ENCODE results near the gene PRR5L. TPM values are rescaled to one million over a fixed set of nuclear protein-coding genes. Genes with fewer than 3 reads are reported as not detected.

The PRR5L gene
- total and polyA plus RNA-seq, 2 experiments from 2014 or later = 3.1 to 8.9 TPM

DNA sequence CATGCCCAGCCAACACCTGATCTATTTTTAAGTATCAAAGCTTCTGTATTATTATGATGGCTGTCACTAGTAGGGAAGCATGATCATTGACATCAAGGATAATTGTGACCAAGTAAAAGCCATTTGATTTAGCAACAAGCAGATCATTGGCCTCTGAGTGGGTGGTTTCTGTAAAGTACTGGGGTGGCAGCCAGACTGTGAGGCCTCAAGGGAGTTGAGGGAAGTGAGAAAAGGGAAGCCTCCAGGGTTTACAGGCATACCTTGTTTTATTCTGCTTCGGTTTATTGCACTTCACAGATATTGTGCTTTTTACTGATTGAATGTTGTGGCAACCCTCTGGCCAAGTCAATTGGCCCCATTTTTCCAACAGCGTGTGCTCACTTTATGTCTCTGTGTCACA lies 60.1 kb downstream of the PRR5L start (continued):
- TF ChIP-seq, protein P1, sequence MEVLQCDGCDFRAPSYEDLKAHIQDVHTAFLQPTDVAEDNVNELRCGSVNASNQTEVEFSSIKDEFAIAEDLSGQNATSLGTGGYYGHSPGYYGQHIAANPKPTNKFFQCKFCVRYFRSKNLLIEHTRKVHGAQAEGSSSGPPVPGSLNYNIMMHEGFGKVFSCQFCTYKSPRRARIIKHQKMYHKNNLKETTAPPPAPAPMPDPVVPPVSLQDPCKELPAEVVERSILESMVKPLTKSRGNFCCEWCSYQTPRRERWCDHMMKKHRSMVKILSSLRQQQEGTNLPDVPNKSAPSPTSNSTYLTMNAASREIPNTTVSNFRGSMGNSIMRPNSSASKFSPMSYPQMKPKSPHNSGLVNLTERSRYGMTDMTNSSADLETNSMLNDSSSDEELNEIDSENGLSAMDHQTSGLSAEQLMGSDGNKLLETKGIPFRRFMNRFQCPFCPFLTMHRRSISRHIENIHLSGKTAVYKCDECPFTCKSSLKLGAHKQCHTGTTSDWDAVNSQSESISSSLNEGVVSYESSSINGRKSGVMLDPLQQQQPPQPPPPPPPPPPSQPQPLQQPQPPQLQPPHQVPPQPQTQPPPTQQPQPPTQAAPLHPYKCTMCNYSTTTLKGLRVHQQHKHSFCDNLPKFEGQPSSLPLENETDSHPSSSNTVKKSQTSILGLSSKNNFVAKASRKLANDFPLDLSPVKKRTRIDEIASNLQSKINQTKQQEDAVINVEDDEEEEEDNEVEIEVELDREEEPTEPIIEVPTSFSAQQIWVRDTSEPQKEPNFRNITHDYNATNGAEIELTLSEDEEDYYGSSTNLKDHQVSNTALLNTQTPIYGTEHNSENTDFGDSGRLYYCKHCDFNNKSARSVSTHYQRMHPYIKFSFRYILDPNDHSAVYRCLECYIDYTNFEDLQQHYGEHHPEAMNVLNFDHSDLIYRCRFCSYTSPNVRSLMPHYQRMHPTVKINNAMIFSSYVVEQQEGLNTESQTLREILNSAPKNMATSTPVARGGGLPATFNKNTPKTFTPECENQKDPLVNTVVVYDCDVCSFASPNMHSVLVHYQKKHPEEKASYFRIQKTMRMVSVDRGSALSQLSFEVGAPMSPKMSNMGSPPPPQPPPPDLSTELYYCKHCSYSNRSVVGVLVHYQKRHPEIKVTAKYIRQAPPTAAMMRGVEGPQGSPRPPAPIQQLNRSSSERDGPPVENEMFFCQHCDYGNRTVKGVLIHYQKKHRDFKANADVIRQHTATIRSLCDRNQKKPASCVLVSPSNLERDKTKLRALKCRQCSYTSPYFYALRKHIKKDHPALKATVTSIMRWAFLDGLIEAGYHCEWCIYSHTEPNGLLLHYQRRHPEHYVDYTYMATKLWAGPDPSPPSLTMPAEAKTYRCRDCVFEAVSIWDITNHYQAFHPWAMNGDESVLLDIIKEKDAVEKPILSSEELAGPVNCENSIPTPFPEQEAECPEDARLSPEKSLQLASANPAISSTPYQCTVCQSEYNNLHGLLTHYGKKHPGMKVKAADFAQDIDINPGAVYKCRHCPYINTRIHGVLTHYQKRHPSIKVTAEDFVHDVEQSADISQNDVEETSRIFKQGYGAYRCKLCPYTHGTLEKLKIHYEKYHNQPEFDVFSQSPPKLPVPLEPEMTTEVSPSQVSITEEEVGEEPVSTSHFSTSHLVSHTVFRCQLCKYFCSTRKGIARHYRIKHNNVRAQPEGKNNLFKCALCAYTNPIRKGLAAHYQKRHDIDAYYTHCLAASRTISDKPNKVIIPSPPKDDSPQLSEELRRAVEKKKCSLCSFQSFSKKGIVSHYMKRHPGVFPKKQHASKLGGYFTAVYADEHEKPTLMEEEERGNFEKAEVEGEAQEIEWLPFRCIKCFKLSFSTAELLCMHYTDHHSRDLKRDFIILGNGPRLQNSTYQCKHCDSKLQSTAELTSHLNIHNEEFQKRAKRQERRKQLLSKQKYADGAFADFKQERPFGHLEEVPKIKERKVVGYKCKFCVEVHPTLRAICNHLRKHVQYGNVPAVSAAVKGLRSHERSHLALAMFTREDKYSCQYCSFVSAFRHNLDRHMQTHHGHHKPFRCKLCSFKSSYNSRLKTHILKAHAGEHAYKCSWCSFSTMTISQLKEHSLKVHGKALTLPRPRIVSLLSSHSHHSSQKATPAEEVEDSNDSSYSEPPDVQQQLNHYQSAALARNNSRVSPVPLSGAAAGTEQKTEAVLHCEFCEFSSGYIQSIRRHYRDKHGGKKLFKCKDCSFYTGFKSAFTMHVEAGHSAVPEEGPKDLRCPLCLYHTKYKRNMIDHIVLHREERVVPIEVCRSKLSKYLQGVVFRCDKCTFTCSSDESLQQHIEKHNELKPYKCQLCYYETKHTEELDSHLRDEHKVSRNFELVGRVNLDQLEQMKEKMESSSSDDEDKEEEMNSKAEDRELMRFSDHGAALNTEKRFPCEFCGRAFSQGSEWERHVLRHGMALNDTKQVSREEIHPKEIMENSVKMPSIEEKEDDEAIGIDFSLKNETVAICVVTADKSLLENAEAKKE (CRISPR knock-in tag; IDR thresholded peaks at IDR 0.05) = no peak
- TF ChIP-seq CREB1 (CRISPR knock-in tag; IDR thresholded peaks at IDR 0.05; ENCODE audit: low read depth) (no peak), POLR2AphosphoS5 (IDR thresholded peaks at IDR 0.05; ENCODE audit: low read depth) (no peak), NANOG (IDR thresholded peaks at IDR 0.05; ENCODE audit: borderline replicate concordance) (no peak), EZH2phosphoT487 (IDR thresholded peaks at IDR 0.05; ENCODE audit: unreplicated experiment) (no peak)
- TF ChIP-seq, protein P2, sequence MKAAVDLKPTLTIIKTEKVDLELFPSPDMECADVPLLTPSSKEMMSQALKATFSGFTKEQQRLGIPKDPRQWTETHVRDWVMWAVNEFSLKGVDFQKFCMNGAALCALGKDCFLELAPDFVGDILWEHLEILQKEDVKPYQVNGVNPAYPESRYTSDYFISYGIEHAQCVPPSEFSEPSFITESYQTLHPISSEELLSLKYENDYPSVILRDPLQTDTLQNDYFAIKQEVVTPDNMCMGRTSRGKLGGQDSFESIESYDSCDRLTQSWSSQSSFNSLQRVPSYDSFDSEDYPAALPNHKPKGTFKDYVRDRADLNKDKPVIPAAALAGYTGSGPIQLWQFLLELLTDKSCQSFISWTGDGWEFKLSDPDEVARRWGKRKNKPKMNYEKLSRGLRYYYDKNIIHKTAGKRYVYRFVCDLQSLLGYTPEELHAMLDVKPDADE (IDR thresholded peaks at IDR 0.05) = no peak

DNA sequence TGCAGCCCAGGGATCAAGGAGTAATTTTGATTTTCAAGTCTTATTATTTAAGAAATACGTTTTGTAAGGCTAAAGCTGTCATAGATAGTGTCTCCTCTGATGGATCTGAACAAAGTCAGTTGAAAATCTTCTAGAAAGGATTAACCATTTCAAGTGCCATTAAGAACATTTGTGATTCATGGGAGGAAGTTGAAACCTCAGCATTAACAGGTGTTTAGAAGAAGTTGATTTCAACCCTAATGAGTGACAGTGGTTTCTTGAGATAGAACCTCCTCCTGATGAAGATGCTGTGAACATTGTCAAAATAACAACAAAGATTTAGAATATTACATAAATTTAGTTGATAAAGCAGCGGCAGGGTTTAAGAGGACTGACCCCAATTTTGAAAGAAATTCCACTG lies 61.7 kb downstream of the PRR5L start:
- peaks cover 4% of the 10 kb centered on the region for H3K27me3 Mint-ChIP-seq (ENCODE audit: insufficient read depth, low read depth, poor library complexity)
- H3K4me3 Mint-ChIP-seq = no peak overlapping the region
- H3K27ac ChIP-seq (ENCODE audit: low read depth) = no peak overlapping the region
- H3F3A ChIP-seq (replicated peaks; ENCODE audit: low read depth) = no peaks in the 10 kb centered on the region
- no peaks in the 10 kb centered on the region for H3K36me3 ChIP-seq (ENCODE audit: insufficient read depth)
- no peaks in the 10 kb centered on the region for H4K20me1 ChIP-seq (replicated peaks; ENCODE audit: insufficient read depth)
- H3K4me2 ChIP-seq = no peak overlapping the region
- ATAC-seq = no peak
- H3K9me3 Mint-ChIP-seq = no peaks in the 10 kb centered on the region
- no peak for DNase-seq (ENCODE audit: low spot score)
- TF ChIP-seq, protein P3, sequence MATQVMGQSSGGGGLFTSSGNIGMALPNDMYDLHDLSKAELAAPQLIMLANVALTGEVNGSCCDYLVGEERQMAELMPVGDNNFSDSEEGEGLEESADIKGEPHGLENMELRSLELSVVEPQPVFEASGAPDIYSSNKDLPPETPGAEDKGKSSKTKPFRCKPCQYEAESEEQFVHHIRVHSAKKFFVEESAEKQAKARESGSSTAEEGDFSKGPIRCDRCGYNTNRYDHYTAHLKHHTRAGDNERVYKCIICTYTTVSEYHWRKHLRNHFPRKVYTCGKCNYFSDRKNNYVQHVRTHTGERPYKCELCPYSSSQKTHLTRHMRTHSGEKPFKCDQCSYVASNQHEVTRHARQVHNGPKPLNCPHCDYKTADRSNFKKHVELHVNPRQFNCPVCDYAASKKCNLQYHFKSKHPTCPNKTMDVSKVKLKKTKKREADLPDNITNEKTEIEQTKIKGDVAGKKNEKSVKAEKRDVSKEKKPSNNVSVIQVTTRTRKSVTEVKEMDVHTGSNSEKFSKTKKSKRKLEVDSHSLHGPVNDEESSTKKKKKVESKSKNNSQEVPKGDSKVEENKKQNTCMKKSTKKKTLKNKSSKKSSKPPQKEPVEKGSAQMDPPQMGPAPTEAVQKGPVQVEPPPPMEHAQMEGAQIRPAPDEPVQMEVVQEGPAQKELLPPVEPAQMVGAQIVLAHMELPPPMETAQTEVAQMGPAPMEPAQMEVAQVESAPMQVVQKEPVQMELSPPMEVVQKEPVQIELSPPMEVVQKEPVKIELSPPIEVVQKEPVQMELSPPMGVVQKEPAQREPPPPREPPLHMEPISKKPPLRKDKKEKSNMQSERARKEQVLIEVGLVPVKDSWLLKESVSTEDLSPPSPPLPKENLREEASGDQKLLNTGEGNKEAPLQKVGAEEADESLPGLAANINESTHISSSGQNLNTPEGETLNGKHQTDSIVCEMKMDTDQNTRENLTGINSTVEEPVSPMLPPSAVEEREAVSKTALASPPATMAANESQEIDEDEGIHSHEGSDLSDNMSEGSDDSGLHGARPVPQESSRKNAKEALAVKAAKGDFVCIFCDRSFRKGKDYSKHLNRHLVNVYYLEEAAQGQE (IDR thresholded peaks at IDR 0.05; ENCODE audit: unreplicated experiment) = no peak
- TF ChIP-seq POLR2AphosphoS5 (IDR thresholded peaks at IDR 0.05; ENCODE audit: low read depth) (no peak), NANOG (IDR thresholded peaks at IDR 0.05; ENCODE audit: borderline replicate concordance) (no peak), EZH2phosphoT487 (IDR thresholded peaks at IDR 0.05; ENCODE audit: unreplicated experiment) (no peak), ZNF114 (CRISPR knock-in tag; IDR thresholded peaks at IDR 0.05) (no peak)
- no peak overlapping the region for H3K27ac Mint-ChIP-seq
- H2AFZ ChIP-seq = no peak overlapping the region
- H3K79me2 ChIP-seq (replicated peaks; ENCODE audit: insufficient read depth) = no peaks in the 10 kb centered on the region
- no peaks in the 10 kb centered on the region for H3K36me3 Mint-ChIP-seq (ENCODE audit: low read depth)
- H3K4me1 ChIP-seq (ENCODE audit: insufficient read depth) = peaks cover 3% of the 10 kb centered on the region; the same call in 1 of the 2 replicates
- H3K4me1 Mint-ChIP-seq = peaks cover 13% of the 10 kb centered on the region
- H3K4me3 ChIP-seq = no peak overlapping the region
- H3K27me3 ChIP-seq (ENCODE audit: insufficient read depth) = peaks cover 7% of the 10 kb centered on the region; the same call in 1 of the 2 replicates
- no peaks in the 10 kb centered on the region for H3K9me2 ChIP-seq (ENCODE audit: insufficient read depth)

Measured in GM23338 (cell line).